ENCODE measurements around the gene CDK18. TPM values are rescaled to one million over a fixed set of nuclear protein-coding genes. Genes with fewer than 3 reads are reported as not detected.

The CDK18 gene
- total and polyA plus RNA-seq, 2 donors = 1.8 to 5.4 TPM

DNA sequence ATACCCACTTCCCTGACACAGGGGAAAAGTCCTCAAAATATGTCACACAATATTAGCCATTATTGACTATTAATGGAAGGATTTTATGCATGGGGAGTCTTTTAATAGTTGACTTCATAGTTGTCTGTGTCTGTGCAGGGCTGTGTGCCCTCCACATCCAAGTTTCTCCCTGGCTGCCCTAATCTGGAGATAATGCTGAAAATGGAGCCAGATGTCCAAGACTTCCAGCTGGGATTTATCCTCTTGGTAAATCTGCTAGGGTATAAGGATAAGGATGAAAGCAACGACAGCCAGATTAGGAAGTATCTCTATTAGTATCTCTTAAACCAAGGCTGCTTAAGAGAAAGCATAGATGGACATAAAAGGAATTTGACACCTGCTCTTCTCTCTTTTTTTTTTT lies 42.1 kb downstream of the CDK18 start:
- Histone ChIP-seq H3K27me3 (ENCODE audit: control insufficient read depth in 2 of 2, insufficient read depth in 1 of 2, low read length in 1 of 2) (peaks cover 2 to 64% of the 10 kb centered on the region in 2 donors), H3K4me3 (ENCODE audit: low read length in 2 of 2) (no peak overlapping the region), H3K27ac (ENCODE audit: low read depth in 1 of 2, low read length in 1 of 2) (no peak overlapping the region), H3K4me1 (ENCODE audit: control insufficient read depth in 2 of 2, insufficient read depth in 2 of 2, low read length in 2 of 2) (peaks cover 0 to 3% of the 10 kb centered on the region in 2 donors), H3K36me3 (ENCODE audit: control insufficient read depth in 2 of 2, insufficient read depth in 2 of 2, low read length in 1 of 2) (no peaks in the 10 kb centered on the region), H3K9me3 (ENCODE audit: control insufficient read depth in 2 of 2, insufficient read depth in 1 of 2, low read length in 1 of 2) (no peaks in the 10 kb centered on the region)
- DNase-seq (ENCODE audit: low read depth in 6 of 9, low spot score in 9 of 9) = no peak
- 91% methylated on average over 1 of the region's 1 CpG for WGBS

DNA sequence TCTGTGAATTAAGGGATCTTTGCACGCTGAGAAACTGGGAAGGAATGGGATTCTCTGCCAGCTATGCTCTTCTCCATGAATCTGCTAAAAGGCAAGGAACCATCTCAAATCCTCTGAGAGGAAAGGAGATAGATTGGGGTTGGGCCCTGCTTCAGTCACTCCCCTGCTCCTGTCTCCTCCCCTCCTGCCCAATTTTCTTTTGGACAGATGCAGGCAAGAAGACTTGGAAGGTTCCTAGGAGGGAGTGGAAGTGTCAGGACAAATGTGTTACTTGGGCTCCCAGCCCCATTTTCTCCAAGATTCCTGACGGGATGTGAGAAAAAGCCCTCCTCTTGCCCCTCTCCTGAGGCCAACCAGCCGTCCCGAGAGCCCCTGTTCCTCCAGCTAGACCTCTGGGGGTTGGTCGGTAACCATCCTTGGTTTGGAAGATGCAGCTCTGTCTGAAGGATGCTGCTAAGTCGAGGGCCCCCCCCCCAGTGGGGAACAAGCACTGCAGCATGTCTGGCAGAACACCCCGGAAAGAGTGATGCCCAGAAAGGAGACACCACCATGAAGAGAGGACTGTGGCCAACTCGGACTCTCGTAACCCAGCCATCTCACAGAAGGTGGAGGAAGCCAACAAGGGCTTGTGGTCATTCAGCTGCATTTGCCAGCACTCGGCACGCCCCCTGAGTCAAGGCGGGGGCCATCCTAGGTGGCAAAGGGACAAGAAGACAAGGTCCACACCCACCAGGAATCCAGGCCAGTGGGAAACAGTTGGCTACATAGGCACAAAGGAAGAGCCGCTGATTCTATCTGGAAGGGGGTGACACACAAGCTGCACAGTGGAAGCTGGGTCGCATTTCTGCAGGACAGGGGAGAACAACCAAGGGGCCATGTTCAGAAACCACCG lies 43.7 kb downstream of the CDK18 start:
- H3K9me3 ChIP-seq (ENCODE audit: control insufficient read depth in 2 of 2, insufficient read depth in 1 of 2, low read length in 1 of 2) = no peaks in the 10 kb centered on the region
- peaks cover 0 to 3% of the 10 kb centered on the region in 2 donors for H3K4me1 ChIP-seq (ENCODE audit: control insufficient read depth in 2 of 2, insufficient read depth in 2 of 2, low read length in 2 of 2)
- no peaks in the 10 kb centered on the region for H3K36me3 ChIP-seq (ENCODE audit: control insufficient read depth in 2 of 2, insufficient read depth in 2 of 2, low read length in 1 of 2)
- 79% methylated on average over 15 of the region's 15 CpGs for WGBS
- H3K27me3 ChIP-seq (ENCODE audit: control insufficient read depth in 2 of 2, insufficient read depth in 1 of 2, low read length in 1 of 2) = peaks cover 2 to 47% of the 10 kb centered on the region in 2 donors
- H3K4me3 ChIP-seq (ENCODE audit: low read length in 2 of 2) = no peak overlapping the region
- H3K27ac ChIP-seq (ENCODE audit: low read depth in 1 of 2, low read length in 1 of 2) = no peak overlapping the region
- no peak for DNase-seq (ENCODE audit: low read depth in 6 of 9, low spot score in 9 of 9)

DNA sequence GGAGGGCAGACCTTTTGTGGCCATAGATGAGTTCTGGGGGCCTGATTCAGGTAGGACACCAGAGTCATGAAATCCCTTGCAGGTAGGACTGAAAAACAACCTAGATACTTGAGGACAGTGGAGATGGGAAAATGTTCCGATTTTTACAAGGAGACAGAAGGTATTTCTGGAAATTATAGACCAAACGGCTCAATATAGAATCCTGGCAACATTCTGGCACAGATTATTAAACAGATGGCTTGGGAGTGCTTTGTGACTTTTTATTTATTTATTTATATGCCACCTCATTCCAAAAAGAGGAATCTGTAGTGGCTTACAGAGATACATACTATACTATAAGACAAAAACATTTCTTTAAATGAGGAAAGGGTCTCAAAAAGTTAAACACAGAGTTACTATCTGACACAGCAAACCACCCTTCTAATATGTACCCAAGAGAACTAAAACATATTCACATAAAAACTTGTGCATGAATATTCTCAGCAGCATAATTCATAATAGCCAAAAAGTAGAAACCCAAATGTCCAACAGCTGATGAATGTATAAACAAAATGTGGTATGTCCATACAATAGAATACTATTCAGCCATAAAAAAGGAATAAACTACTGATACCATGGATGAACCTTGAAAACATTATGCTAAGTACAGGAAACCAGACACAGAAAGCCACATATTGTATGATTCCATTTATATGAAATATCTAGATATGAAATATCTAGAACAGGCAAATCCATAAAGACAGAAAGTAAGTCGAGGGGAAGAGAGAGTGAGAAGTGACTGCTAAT lies 49.8 kb downstream of the CDK18 start:
- Histone ChIP-seq H3K27me3 (ENCODE audit: control insufficient read depth in 2 of 2, insufficient read depth in 1 of 2, low read length in 1 of 2) (peaks cover 0 to 5% of the 10 kb centered on the region in 2 donors), H3K27ac (ENCODE audit: low read depth in 1 of 2, low read length in 1 of 2) (no peak overlapping the region), H3K4me1 (ENCODE audit: control insufficient read depth in 2 of 2, insufficient read depth in 2 of 2, low read length in 2 of 2) (no peaks in the 10 kb centered on the region), H3K36me3 (ENCODE audit: control insufficient read depth in 2 of 2, insufficient read depth in 2 of 2, low read length in 1 of 2) (no peaks in the 10 kb centered on the region), H3K9me3 (ENCODE audit: control insufficient read depth in 2 of 2, insufficient read depth in 1 of 2, low read length in 1 of 2) (no peaks in the 10 kb centered on the region), H3K4me3 (ENCODE audit: low read length in 2 of 2) (no peak overlapping the region)
- WGBS = 93% methylated on average over 3 of the region's 3 CpGs
- no peak for DNase-seq (ENCODE audit: low read depth in 6 of 9, low spot score in 9 of 9)

DNA sequence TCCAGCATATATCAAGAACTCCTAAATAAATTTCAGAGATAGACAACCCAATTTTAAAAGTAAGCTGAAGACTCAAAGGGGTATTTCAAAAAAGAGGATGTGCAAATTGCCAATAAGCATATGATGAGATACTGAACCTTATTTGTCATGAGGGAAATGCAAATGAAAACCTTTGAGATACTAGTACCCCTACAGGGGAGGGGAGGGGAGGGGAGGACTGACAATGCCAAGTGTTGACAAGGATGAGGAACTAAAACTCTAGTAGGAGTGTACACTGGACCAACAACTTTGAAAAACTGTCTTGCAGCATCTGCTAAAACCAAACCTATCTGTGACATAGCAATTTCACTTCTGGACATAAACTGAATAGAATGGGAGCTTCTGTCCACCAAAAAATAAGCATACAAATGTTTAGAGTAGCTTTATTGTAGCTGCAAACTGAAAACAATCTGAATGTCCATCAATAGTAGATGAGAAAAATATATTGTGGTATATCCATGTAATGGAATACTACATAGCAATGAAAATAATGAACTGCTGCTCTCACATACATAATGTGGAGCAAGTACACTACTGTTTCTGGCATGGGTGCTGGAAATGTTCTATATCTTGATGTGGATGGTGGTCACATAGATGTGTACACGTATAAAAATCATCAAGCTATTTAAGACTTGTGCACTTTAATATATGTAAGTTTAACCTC lies 57.2 kb downstream of the CDK18 start:
- H3K9me3 ChIP-seq (ENCODE audit: control insufficient read depth in 2 of 2, insufficient read depth in 1 of 2, low read length in 1 of 2) = no peaks in the 10 kb centered on the region
- no peak overlapping the region for H3K27ac ChIP-seq (ENCODE audit: low read depth in 1 of 2, low read length in 1 of 2)
- 100% methylated on average over 1 of the region's 1 CpG for WGBS
- no peak for DNase-seq (ENCODE audit: low read depth in 6 of 9, low spot score in 9 of 9)
- no peak overlapping the region for H3K4me3 ChIP-seq (ENCODE audit: low read length in 2 of 2)
- no peaks in the 10 kb centered on the region for H3K4me1 ChIP-seq (ENCODE audit: control insufficient read depth in 2 of 2, insufficient read depth in 2 of 2, low read length in 2 of 2)
- peaks cover 2 to 23% of the 10 kb centered on the region in 2 donors for H3K27me3 ChIP-seq (ENCODE audit: control insufficient read depth in 2 of 2, insufficient read depth in 1 of 2, low read length in 1 of 2)
- no peaks in the 10 kb centered on the region for H3K36me3 ChIP-seq (ENCODE audit: control insufficient read depth in 2 of 2, insufficient read depth in 2 of 2, low read length in 1 of 2)

DNA sequence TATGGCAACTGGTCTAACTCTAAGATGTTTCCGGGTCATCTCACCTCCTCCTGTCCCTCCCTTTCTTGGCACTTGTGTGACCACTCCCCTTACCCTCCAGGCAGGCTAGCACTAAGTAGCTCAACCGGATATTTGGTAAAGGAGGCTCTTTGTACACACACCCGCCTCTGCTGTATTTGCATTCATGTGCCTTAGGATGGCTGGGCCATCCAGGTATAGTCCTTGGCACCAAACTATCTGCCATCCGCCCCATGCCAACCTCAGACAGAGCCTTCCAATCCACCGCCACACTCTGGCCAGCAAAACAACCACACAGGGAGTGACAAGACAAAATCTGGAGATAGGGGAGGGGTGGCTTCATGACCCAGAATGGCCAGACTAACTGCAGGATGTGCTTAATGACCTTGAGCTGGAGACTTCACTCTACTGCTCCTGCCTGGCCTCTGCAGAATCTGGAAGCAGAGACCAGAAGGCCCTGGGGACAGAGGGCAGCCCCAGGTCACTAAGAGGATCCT lies 59.5 kb downstream of the CDK18 start:
- no peak for DNase-seq (ENCODE audit: low read depth in 6 of 9, low spot score in 9 of 9)
- WGBS = 69% methylated on average over 5 of the region's 5 CpGs
- peaks cover 21 to 44% of the 10 kb centered on the region in 2 donors for H3K27me3 ChIP-seq (ENCODE audit: control insufficient read depth in 2 of 2, insufficient read depth in 1 of 2, low read length in 1 of 2)

DNA sequence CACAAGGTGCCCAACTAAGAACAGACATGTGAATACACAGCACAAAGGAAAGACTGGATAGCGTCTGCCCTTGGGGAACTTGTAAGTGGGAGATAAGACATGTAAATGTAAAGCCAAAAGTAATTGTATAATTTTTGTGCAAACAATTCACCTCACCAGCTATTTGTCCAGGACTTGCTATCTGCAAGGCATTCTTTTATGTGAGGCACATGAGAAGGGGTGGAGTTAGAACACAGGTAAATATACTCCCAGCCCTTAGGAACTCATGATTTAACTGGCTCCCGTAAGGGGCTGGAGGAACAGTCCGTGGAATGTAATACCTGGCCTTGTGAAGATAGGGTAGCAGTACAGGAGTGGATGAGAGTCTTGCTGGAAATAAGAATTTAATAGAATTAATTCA lies 61.3 kb downstream of the CDK18 start:
- Histone ChIP-seq H3K27ac (ENCODE audit: low read depth in 1 of 2, low read length in 1 of 2) (no peak overlapping the region), H3K4me3 (ENCODE audit: low read length in 2 of 2) (no peak overlapping the region), H3K4me1 (ENCODE audit: control insufficient read depth in 2 of 2, insufficient read depth in 2 of 2, low read length in 2 of 2) (no peaks in the 10 kb centered on the region), H3K27me3 (ENCODE audit: control insufficient read depth in 2 of 2, insufficient read depth in 1 of 2, low read length in 1 of 2) (peaks cover 36 to 60% of the 10 kb centered on the region in 2 donors), H3K9me3 (ENCODE audit: control insufficient read depth in 2 of 2, insufficient read depth in 1 of 2, low read length in 1 of 2) (peaks cover 0 to 5% of the 10 kb centered on the region in 2 donors), H3K36me3 (ENCODE audit: control insufficient read depth in 2 of 2, insufficient read depth in 2 of 2, low read length in 1 of 2) (no peaks in the 10 kb centered on the region)
- WGBS = 92% methylated on average over 3 of the region's 3 CpGs
- no peak for DNase-seq (ENCODE audit: low read depth in 6 of 9, low spot score in 9 of 9)

More for the DNA sequence above, 59.5 kb downstream of the CDK18 start:
- no peak overlapping the region for H3K27ac ChIP-seq (ENCODE audit: low read depth in 1 of 2, low read length in 1 of 2)
- no peaks in the 10 kb centered on the region for H3K4me1 ChIP-seq (ENCODE audit: control insufficient read depth in 2 of 2, insufficient read depth in 2 of 2, low read length in 2 of 2)
- H3K36me3 ChIP-seq (ENCODE audit: control insufficient read depth in 2 of 2, insufficient read depth in 2 of 2, low read length in 1 of 2) = no peaks in the 10 kb centered on the region
- H3K9me3 ChIP-seq (ENCODE audit: control insufficient read depth in 2 of 2, insufficient read depth in 1 of 2, low read length in 1 of 2) = peaks cover 0 to 5% of the 10 kb centered on the region in 2 donors
- no peak overlapping the region for H3K4me3 ChIP-seq (ENCODE audit: low read length in 2 of 2)

DNA sequence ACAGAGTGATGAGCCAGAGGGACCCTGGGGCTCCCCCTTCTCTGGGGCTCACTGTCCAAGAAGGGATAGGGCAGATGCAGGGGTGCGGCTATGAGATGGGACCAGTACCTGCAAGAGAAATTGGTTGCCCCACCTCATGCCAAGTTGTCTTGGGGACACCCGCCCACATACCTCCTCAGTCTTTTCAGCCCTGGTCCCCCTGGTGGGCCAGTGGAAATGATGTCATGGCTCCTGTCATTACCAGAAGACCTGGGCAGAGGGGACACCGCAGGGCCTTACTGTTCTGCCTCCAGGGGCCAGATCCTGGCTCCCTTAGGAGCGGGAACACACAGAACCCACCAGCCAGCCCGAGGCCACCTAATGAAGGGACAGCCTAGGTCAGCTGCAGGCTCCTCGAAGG lies 63.2 kb downstream of the CDK18 start:
- Histone ChIP-seq H3K4me1 (ENCODE audit: control insufficient read depth in 2 of 2, insufficient read depth in 2 of 2, low read length in 2 of 2) (no peaks in the 10 kb centered on the region), H3K9me3 (ENCODE audit: control insufficient read depth in 2 of 2, insufficient read depth in 1 of 2, low read length in 1 of 2) (peaks cover 0 to 5% of the 10 kb centered on the region in 2 donors), H3K27ac (ENCODE audit: low read depth in 1 of 2, low read length in 1 of 2) (no peak overlapping the region), H3K36me3 (ENCODE audit: control insufficient read depth in 2 of 2, insufficient read depth in 2 of 2, low read length in 1 of 2) (no peaks in the 10 kb centered on the region), H3K27me3 (ENCODE audit: control insufficient read depth in 2 of 2, insufficient read depth in 1 of 2, low read length in 1 of 2) (peaks cover 38 to 80% of the 10 kb centered on the region in 2 donors), H3K4me3 (ENCODE audit: low read length in 2 of 2) (no peak overlapping the region)
- DNase-seq (ENCODE audit: low read depth in 6 of 9, low spot score in 9 of 9) = no peak
- WGBS = 92% methylated on average over 6 of the region's 6 CpGs

DNA sequence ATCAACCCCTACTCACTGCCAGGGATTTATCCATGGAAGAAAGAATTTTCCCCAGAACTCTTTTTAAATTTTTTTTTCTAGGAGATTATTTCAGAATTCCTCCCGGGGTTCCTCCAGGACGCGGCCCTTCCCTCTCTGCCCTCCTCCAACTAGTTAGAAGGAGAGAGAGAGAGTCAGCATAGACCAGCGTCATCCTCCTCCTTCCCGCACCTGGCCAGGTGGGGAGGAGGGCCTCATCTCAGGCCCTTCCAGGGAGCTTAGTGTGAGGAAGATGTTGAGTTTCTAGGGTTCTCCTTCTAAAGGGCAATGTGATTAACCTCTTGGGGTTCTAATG lies 63.6 kb downstream of the CDK18 start:
- no peaks in the 10 kb centered on the region for H3K4me1 ChIP-seq (ENCODE audit: control insufficient read depth in 2 of 2, insufficient read depth in 2 of 2, low read length in 2 of 2)
- H3K27ac ChIP-seq (ENCODE audit: low read depth in 1 of 2, low read length in 1 of 2) = no peak overlapping the region
- no peak for DNase-seq (ENCODE audit: low read depth in 6 of 9, low spot score in 9 of 9)
- WGBS = 60% methylated on average over 5 of the region's 5 CpGs
- H3K9me3 ChIP-seq (ENCODE audit: control insufficient read depth in 2 of 2, insufficient read depth in 1 of 2, low read length in 1 of 2) = peaks cover 0 to 5% of the 10 kb centered on the region in 2 donors
- no peak overlapping the region for H3K4me3 ChIP-seq (ENCODE audit: low read length in 2 of 2)
- H3K27me3 ChIP-seq (ENCODE audit: control insufficient read depth in 2 of 2, insufficient read depth in 1 of 2, low read length in 1 of 2) = peaks cover 38 to 80% of the 10 kb centered on the region in 2 donors
- no peaks in the 10 kb centered on the region for H3K36me3 ChIP-seq (ENCODE audit: control insufficient read depth in 2 of 2, insufficient read depth in 2 of 2, low read length in 1 of 2)

Measured in thymus (tissue), 11 donors.